GM13977 (cell line): ENCODE measurements around the gene EYA2.

Source experiments
- DNase-seq: peaks from one replicate; pipeline ENCODE4 v3.0.0; 2012; ENCODE audit warnings: low spot score
- CTCF ChIP-seq: IDR thresholded peaks from 2 replicates; pipeline ENCODE4 v1.5.1; 2012; ENCODE audit warnings: mild to moderate bottlenecking, control low read depth; ENCODE audit not compliant: insufficient read depth; ENCODE audit errors: extremely low read depth, missing control alignments
- in situ Hi-C: fragments of 300-500 bp; cut with MboI; formaldehyde crosslinking; loops from one replicate; pipeline ENCODE4 v1.12.0; 2022; ENCODE audit warnings: low sequenced_read_pairs, low pct_unique_long_range_greater_than_20kb, mixed read lengths, inconsistent platforms; ENCODE audit not compliant: unreplicated experiment

Gene EYA2

GRCh38 chr20:46851746-46852145, 42.9 kb upstream of the EYA2 start:
- TF ChIP-seq CTCF = no peak
- no peak for DNase-seq
- in situ Hi-C loops = no loop called here

- TF ChIP-seq CTCF = no peak
- DNase-seq = no peak
- in situ Hi-C loops = no loop called here
Observed at GRCh38 chr20:46852313-46852712, 42.3 kb upstream of the EYA2 start.

GRCh38 chr20:46853926-46854325, 40.7 kb upstream of the EYA2 start:
- TF ChIP-seq CTCF = no peak
- no peak for DNase-seq
- in situ Hi-C loops = no loop called here

DNA sequence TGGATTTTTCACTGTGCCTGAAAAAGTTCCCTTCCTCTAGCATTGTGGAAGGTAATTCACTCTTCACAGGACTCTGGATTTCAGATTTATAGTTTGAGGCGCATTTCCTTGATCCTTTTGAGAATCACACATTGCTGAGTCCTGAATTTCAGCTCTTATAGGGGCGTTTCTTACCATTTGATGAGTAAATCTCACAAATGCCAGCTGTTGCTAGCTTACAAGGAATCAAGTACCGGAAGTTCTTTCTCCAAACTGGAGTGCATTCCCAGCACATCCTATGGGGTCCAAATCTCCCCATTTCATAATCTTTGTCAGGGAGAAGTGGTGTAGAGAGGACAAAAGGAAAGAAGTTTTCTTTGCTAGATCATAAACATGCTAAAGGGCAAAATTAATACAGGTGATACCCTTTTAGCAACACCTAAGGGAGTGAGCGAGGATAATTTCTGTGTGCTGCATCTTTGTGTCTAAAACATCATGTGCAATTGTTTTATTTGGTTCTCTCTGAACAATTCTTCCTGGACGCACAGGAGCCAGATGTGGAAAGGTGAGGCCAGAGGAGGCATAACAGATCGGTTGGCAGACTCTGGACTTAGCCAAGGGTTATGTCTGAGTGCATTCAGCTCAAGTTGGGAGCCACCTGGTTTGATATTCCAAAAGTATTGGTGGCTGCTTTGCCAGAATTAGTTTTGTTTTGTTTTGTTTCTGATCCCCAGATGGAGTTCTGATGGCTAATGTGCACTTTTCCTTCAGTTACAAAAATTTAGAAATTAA, 37.4 kb upstream of the EYA2 start:
- DNase-seq = no peak
- in situ Hi-C loops = no loop called here
- TF ChIP-seq CTCF = no peak

DNA sequence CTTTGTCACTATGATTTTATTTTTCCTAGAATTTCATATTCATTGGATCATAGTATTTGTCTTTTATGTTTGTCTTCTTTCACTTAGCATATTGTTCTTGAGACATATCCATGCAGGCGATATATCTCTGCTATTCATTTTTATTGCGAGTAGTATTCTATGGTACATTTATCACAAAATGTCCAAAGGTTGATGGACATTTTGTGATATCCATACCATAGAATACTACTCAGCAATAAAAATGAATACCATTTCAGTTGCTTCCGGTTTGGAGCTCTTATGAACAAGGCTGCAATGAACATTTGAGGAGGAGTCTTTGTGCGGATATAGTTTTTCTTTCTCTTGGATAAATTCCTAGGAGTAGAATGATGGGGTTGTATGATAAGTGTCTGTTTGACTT, 28.8 kb upstream of the EYA2 start:
- TF ChIP-seq CTCF = no peak
- in situ Hi-C loops = no loop called here
- DNase-seq = no peak

DNA sequence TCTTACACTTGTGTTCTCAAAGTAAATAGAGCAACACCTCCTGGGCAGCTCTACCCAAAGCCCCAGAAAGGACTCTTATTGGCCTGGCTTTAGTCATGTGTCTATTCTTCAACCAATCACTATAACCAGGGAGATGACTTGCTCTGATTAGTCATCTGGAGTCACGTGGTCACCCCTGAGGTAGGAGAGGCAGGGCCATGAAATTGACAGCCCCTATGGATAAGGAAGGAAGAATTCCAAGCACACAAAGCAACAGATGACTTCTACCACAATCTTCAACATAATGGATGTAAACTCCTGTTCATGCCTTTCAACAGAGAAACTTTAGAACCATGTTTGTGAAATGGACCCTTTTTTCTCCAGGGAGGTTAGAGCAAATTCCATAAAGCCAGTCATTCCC, 24.6 kb upstream of the EYA2 start:
- TF ChIP-seq CTCF = no peak
- DNase-seq = no peak
- in situ Hi-C loops = no loop called here
